ENCODE data around the gene UVRAG.

- TF ChIP-seq, protein P1, sequence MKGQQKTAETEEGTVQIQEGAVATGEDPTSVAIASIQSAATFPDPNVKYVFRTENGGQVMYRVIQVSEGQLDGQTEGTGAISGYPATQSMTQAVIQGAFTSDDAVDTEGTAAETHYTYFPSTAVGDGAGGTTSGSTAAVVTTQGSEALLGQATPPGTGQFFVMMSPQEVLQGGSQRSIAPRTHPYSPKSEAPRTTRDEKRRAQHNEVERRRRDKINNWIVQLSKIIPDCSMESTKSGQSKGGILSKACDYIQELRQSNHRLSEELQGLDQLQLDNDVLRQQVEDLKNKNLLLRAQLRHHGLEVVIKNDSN (IDR thresholded peaks at IDR 0.05), result no peak
- TF ChIP-seq ZBTB7A (IDR thresholded peaks at IDR 0.05; ENCODE audit: low read depth) (no peak), YY1 (IDR thresholded peaks at IDR 0.05; ENCODE audit: low read depth) (no peak), EP300 (IDR thresholded peaks at IDR 0.05; ENCODE audit: borderline replicate concordance) (no peak), TCF12 (IDR thresholded peaks at IDR 0.05; ENCODE audit: low read depth) (no peak), RAD21 (IDR thresholded peaks at IDR 0.05; ENCODE audit: low read depth) (no peak), TEAD4 (IDR thresholded peaks at IDR 0.05) (no peak), TAF1 (IDR thresholded peaks at IDR 0.05; ENCODE audit: low read depth) (no peak), CEBPB (IDR thresholded peaks at IDR 0.05) (no peak), NFIC (IDR thresholded peaks at IDR 0.05) (no peak), CREB1 (IDR thresholded peaks at IDR 0.05; ENCODE audit: low read depth) (no peak), FOXM1 (IDR thresholded peaks at IDR 0.05; ENCODE audit: borderline replicate concordance, low read depth) (no peak), MAX (IDR thresholded peaks at IDR 0.05) (no peak)
- TF ChIP-seq, protein P2, sequence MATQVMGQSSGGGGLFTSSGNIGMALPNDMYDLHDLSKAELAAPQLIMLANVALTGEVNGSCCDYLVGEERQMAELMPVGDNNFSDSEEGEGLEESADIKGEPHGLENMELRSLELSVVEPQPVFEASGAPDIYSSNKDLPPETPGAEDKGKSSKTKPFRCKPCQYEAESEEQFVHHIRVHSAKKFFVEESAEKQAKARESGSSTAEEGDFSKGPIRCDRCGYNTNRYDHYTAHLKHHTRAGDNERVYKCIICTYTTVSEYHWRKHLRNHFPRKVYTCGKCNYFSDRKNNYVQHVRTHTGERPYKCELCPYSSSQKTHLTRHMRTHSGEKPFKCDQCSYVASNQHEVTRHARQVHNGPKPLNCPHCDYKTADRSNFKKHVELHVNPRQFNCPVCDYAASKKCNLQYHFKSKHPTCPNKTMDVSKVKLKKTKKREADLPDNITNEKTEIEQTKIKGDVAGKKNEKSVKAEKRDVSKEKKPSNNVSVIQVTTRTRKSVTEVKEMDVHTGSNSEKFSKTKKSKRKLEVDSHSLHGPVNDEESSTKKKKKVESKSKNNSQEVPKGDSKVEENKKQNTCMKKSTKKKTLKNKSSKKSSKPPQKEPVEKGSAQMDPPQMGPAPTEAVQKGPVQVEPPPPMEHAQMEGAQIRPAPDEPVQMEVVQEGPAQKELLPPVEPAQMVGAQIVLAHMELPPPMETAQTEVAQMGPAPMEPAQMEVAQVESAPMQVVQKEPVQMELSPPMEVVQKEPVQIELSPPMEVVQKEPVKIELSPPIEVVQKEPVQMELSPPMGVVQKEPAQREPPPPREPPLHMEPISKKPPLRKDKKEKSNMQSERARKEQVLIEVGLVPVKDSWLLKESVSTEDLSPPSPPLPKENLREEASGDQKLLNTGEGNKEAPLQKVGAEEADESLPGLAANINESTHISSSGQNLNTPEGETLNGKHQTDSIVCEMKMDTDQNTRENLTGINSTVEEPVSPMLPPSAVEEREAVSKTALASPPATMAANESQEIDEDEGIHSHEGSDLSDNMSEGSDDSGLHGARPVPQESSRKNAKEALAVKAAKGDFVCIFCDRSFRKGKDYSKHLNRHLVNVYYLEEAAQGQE (IDR thresholded peaks at IDR 0.05; ENCODE audit: low read depth), result no peak
These were observed 33.2 kb upstream of the UVRAG start for GRCh38 chr11:75781831-75782230.

All from Ishikawa (cell line).